GM08714 (cell line): ENCODE data around the gene STK26.

Experiments used
- H3K4me3 ChIP-seq: fragments of 200-500 bp; sonication (Bioruptor generic); 2 replicates; pipeline ENCODE4 v1.5.1; 2014; ENCODE audit warnings: mild to moderate bottlenecking, low read length, inconsistent platforms
- ZNF274 ChIP-seq: IDR thresholded peaks from 2 replicates; pipeline ENCODE4 v1.6.1; 2012; ENCODE audit warnings: mild to moderate bottlenecking, low read depth, low read length

STK26 gene

DNA sequence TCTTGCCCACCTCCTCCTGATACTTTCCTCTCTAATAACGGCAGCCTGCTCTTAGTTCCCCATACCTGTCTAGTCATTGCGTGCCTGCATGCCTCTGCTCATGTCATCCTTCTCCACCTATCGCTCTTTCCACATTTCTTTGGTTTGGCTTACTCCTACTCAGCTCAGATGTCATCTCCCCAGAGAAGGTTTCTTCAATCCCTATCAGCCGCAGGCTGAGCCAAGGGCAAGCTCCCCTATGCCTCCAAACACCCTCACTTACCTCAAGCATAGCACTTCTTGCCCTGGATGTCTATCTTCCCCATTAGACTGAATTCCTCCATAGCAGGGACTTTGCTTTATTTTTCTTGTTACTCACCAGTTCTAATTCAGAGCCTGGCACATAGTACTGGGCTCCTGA is 78.1 kb downstream of the STK26 start:
- TF ChIP-seq ZNF274 = no peak
- no peak overlapping the region for H3K4me3 ChIP-seq

DNA sequence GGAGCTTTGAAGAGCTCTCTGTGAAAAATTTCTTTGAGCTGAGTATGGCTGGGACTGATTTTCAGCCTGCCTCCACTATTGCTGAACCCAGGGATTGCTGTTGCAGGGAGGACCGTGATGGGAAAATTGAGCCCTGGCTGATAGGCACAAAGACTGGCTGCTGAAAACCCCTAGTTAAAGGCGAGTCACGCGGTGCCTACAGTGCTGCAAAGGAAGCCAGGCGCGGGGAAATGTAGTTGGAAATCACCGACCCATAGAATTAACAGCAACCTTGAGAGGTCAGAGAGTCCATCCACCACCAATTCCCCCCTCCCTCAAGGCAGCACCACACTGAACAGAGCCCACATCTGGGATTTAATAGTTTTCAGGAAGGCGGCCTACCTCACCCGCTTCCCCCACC is 78.7 kb downstream of the STK26 start:
- no peak for TF ChIP-seq ZNF274
- H3K4me3 ChIP-seq = no peak overlapping the region

GRCh38 chrX:132107291-132107690 is 84.2 kb downstream of the STK26 start:
- H3K4me3 ChIP-seq = no peak overlapping the region
- no peak for TF ChIP-seq ZNF274

DNA sequence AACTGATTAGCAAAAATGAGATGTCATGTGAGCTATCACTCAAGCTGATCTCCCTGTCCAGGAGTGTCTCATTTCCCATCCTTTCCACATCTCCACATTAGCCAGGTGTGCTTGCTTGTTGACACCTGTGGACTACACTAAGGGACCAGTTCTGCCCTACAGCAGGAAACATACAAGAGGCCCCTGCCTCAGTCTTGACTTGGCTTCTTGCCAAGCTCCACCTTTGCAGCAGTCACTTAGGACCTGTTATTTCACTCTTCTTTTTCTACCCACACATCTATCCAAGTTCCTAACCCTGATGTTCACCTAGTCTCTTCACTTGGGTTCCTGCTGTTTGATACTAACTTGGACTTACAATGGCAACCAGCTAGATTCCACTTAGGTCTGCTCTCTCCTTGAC is 91.5 kb downstream of the STK26 start:
- TF ChIP-seq ZNF274 = no peak
- H3K4me3 ChIP-seq = no peak overlapping the region

- TF ChIP-seq ZNF274 = no peak
- no peak overlapping the region for H3K4me3 ChIP-seq
Measured at GRCh38 chrX:132115792-132116191, 92.7 kb downstream of the STK26 start.

DNA sequence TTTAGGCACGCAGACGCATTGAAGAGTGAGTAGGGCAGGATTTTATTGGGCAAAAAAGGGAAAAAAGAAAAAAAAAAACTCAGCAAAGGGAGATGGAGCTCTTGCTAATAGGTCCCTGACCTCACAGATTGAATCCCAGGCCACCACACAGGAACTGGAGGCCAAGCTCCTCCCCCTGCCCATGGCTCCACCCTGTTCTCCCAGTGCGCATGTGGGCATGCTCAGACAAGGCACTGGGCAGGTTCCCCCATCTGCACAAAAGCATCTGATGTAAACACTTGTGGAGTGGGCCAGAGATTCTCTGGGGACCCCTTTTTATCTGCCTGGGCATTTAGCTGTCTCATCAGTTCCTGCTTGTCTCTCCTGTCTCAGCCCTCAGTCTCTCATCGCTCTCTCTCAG is 95.3 kb downstream of the STK26 start:
- H3K4me3 ChIP-seq = no peak overlapping the region
- no peak for TF ChIP-seq ZNF274

- no peak for TF ChIP-seq ZNF274
- no peak overlapping the region for H3K4me3 ChIP-seq
Measured at GRCh38 chrX:132119283-132119682, 96.2 kb downstream of the STK26 start.

DNA sequence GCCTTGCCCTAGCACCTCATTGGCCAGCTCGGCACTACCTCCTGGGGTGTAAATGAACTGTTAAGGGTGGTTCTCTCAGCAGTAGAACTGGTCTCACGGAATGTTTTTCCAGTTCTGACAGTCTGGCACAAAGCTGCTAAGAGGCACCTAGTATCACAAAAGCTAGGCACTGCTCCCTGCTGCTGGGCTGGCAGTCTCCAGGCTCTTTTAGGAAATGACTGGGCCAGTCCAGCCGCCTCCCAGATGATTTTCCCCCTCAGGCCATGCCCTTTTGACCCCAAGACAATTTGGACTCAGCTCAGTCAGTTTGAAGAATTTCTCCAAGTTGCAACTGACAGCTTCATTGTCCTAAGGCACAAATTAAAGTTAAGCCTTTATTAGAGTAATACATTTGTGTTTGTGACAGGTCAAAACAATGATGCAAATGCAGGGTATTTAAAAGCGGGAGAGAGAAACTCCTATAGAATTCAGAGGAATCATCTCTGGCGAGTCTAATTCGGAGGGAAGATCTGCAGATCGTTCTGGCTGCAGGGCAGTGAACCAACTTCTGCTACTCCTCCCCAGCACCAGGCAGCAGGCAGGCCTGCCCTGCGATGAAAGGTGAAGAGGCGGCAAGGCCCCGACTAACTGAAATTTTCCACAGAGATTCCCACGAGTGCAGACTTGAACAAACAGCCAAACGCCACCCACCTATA is 96.9 kb downstream of the STK26 start:
- TF ChIP-seq ZNF274 = no peak
- H3K4me3 ChIP-seq = no peak overlapping the region

GRCh38 chrX:132120913-132121312 is 97.8 kb downstream of the STK26 start:
- H3K4me3 ChIP-seq = no peak overlapping the region
- TF ChIP-seq ZNF274 = no peak
